Measurements from ENCODE around the gene STK25.
"Not testable (repeated sequence)": the region's sequence is repeated elsewhere in the genome, so short reads cannot be mapped to it uniquely, and the experiment has no call there.

Gene STK25

DNA sequence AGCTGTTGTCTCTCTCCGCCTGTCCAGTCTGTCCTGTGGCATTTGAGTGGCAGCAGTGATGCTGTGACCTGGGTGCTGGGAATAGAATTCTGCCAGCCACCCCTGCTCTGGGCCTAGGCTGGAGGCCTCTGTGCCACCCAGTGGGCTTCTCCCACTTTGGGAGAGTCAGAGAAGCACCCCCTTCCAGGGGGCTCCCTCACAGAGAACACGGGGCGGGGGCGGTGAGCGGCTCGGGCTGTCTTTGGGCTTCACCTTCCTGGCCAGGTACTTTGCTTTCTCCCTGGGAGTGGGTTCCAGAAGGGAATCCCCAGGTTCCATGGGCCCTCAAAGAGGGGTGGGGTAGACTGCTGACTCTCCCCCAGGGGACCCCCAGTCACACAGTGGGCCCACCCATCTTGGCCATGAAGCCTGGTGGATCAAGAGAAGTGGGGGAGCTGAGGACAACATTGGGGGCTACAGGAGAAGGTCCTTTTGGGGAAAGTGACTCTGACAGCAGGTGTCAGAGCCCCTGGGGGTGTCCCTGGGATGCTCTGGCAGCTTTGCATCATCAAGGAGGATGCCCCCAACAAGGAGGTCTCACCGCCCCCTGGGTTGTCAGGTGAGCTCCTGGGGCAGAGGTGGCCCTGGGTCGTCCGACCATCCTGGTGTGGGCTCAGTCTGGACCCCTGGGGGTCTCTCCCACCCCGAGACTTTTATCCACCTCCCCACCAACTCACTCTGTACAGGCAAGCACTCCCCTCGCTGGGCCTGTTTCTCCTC lies 31.4 kb upstream of the STK25 start:
- no peak for DNase-seq

DNA sequence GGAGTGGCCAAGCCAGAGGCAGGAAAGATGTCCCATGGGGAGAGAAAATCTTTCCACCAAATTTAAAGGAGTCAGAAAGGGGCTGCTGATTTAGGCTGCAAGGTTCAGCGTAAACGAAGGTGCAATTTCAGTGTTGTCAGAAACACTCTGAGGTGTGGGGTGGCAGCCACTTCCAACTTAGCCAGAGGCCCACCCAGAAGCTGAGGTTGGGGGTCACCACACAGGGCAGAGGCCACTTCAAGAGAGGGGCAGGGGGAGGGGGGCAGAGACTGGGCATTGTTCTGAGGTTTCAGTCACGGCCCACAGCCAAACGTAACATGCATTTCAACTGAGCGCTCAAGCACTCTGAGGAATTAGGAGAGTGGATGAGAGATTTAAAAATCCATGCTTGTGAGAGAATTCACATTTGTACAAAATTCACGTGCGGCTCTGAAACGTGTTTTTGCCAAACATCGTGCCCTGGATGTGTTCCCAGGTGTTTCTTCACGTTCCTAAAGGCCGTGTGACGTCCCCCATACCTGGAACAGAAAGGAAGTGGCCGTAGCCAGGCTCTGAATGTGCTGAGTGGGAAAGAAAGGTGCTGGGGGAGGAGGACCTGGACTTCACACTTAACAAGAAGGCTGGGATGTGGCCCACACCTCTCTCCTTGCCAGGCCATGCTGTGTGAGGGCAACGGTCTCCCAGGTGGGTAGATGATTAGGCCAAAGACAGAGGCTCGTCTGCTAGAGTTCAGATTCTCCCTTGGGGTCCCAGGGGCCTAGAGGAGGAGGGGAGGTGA lies 30.6 kb upstream of the STK25 start:
- no peak for DNase-seq

DNA sequence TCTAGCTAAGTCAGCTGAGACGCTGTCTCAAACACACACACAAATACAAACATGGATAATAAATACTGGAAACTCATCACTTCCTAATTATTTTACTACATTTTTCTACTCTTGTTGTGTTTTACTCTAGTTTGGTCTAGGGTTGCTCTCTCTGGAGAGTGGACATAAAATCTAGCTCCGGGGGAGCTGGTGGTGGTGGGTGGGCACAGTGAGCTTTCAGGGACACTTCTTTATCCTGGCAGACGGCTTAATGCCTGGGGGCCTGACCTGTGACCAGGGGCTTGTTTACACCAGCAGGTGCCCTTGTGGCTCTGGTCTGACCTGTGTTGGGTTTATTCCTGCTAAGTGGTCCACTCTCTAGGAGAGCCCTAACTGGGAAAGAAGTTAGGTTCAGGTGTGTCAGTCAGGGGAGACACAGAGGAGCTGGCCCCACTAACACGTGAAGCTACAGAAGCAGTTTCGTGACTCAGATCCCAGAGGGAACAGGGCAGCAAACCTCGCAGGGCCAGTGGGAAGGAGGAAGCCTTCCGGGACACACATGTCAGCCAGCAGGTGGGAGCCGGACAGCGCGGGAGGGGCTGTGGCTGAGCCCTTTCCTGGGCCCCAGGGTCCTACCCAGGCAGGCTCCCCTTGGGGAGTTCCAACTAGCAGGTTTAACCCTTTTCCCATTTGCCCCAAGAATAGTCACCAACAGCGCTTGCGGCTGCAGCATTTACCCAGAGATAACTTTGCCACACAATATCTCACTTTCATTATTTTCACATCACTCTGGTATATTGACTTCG lies 27.7 kb upstream of the STK25 start:
- DNase-seq = no peak

DNA sequence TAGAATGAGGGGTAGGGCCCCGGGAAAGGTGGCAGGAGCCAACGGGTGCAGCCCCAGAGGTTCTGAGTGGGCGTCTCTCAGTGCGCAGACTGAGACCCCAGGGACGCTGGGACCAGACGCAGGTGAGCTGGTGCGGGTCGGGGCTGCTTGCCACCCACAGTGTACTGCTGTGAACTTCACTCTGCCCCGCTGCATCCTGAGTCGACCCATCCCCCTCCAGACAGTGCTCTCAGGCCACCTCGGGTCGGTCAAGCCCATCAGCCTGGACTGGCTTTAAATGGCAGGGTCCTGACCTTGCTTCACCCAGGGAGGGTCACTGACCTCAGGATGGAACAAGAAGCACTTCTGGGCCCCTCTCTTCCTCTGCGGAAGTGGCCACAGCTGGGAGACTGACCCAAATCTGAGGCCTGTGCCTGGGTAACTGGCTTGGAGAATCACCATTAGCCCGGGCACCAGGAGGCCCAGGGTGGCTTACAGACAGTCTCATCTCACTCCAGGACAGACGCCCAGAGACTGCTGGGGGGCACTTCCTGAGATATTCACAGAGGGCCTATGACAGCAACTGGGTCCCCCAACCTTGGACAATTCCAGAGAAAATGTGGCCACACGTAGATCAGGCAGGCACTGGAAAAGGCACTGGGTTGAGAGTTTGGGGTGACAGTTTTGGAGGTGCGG lies 26.5 kb upstream of the STK25 start:
- DNase-seq = no peak

DNA sequence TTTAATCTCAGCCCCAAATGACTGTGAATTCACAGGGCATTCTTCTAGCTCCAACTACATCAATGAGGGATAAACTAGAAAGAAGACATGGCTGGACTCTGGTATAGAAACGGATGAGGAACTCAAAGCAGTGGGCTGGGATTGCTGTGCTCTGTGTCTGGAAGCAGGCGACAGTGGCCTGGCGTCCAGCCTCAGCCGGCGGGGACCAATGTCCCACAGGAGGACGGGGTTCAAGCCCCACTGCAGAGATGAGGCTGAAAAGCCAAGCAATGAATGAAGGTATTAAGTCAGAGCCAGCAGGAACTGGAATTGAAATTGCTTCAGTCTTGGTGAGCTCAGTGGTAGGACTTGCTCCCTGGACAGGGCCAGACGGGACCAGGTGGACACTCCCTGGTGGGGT lies 25.9 kb upstream of the STK25 start:
- no peak for DNase-seq

DNA sequence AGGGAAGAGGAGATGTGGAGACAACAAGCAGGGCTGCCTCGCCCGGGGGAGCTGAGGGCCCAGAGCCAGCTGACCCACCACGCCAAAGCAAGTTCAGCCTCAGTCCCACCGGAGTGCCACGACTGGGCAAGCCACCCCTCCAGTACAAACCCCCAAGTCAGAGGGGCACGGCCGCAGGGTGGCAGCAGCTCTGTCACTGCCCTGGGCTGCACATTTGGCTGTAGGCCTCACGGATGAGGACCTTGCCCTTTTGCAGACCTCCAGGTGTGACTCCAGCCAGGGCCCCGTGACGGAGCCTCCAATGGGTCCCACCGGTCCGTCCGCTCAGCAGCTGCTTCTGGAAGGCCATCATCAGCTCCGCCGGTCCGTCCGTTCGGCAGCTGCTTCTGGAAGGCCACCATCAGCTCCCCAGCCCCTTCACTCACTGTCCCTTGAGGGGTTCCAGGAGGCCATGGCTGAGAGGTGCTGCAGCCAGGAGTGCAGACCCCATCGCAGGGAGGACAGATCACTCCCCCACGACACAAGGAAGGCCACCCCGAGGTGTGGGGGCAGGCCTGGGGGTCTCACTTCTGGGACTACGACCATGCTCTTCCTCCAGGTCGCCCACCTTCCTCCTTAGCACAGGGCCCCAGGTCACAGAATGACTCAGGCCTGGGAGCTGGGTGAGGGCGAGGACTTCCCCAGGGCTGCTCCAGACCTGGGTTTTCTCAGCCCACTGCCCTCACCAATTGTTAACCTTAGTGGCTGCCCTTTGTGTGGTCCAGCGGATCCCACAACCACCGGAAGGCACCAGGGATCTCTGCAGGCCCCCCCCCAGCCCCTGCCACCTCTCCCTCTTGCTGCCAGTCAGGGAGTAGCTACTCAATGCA lies 24.6 kb upstream of the STK25 start:
- DNase-seq = no peak

DNA sequence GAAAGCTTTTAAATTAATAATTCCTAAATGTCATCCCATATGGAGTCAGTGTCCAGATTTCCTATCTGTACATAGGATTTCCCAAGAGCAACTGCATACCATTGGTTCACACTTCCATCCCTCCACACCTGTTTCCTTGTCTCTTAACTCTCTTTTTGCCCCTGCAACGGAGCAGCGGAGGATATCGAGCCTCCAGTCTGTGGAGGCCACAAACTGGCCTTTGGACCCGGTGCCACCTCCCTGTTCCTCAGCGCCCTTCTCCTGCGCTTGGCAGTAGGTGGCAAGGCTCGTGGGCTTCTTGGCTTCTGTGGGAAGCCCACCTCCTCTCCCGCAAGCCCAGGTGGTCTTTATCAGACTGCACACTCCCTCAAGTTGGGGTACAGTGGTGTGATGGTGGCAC lies 23.8 kb upstream of the STK25 start:
- no peak for DNase-seq

DNA sequence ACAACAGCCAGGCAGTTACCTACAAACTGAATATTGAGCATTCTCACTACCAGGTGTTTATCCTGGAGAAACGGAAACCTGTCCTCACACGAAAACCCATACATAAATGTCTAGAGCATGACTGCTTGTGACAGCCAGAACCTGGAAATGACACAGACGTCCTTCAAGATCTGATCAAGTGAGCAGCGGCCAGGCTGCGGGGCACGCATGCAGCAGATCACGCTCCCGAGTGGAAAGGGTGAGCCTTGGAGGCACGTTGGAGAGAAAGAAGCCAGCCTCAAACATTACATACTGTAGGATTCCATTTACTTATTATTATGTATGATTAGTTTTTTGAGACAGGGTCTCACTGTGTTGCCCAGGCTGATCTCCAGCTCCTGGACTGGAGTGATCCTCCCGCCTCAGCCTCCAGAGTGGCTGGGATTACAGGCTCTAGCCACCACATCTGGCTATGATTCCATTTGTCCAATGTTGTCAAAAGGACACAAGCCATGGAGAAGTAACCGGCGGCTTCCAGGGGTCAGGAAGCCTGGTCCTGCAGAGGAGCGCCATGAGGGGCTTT lies 22.9 kb upstream of the STK25 start:
- DNase-seq = no peak

DNA sequence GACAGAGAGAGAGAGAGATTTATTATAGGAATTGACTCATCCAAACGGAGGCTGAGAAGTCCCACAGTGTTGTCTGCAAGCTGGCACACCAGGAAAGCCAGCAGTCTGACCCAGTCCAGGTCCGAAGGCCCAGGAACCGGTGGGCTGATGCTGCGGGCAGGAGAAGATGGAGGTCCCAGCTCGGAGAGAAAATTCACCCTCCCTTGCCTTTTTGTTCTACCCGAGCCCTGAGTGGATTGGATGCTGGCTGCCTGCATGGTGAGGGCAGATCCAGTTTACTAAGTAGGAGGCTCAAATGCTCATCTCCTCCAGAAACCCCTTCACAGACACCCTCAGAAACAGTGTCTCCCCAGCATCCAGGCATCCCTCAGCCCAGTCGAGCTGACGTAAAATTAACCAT lies 22.2 kb upstream of the STK25 start:
- DNase-seq = no peak

DNA sequence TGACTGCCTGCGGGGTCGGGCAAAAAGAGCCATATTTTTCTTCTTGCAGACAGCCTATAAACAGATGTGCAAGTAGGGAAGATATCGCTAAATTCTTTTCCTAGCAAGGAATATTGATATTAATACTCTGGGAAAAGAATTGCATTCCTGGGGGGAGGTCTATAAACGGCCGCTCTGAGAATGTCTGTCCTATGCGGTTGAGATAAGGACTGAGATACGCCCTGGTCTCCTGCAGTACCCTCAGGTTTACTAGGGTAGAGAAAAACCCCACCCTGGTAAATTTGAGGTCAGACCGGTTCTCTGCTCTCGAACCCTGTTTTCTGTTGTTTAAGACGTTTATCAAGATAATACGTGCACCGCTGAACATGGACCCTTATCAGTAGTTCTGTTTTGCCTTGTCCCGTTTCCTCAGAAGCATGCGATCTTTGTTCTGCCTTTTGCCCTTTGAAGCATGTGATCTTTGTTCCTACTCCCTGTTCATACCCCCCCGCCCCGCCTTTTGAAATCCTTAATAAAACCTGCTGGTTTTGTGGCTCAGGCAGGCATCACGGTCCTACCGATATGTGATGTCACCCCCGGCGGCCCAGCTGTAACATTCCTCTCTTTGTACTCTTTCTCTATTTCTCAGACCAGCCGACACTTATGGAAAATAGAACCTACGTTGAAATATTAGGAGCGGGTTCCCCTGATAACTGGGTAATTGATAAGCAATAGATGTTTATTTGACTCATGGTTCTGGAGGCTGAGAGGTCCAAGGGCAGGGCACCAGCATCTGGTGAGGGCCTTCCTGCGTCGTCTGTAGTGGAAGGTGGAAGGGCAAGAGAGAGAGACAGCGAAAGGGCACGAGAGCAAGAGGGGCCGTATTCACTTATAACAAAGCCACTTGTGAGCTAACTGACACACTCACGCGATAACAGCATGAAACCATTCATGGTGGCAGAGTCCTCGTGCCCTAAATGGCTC lies 17.7 kb upstream of the STK25 start:
- DNase-seq = not testable (repeated sequence)

DNA sequence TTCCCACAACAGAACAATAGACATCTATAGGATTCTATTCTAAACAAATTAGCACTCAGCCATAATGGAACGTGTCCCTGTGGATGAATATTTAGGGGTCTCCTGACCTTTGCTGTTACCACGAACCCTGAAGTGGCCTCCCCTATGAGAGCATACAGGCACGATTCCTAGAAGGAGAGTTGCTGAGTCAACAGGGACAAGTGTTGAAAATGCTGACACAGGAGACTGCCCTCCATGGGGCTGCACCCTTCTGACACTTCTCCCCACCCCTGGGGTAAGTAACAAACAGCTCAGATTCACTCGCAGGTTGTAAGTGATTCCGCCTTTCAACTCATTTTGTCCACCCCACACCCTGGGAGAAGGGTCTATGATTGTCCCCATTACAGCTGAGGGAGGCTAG lies 14.1 kb upstream of the STK25 start:
- no peak for DNase-seq

DNA sequence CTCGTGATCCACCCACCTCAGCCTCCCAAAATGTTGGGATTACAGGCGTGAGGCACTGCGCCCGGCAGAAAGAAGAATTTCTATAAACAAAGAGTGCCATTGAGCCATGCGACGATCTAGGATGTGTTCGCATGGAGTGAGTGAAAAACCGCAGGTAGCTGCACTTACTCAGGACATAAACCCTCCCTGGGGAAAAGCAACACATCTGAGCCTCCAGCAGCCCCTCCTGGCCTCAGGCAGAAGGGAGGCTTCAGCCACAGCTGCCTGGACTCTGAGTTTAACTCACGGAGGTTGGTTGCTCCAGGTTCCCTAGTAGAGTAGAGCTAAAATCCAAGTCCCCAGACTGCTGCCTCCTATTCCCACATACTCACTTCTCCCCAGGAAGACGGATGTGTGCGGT lies 11.3 kb upstream of the STK25 start:
- DNase-seq = no peak

DNA sequence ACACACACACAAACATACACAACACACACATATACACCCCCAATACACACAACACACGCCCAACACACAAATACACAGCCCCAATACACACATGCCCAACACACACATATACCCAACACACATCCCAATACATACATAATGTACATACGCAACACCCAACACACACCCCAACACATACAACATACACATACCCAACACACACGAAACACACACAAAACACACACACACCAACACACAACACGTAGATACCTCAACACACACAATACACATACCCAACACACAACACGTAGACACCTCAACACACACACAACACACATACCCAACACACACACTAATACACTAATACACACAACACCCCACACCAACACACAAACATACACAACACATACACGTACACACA lies 8.9 kb upstream of the STK25 start:
- DNase-seq = no peak

DNA sequence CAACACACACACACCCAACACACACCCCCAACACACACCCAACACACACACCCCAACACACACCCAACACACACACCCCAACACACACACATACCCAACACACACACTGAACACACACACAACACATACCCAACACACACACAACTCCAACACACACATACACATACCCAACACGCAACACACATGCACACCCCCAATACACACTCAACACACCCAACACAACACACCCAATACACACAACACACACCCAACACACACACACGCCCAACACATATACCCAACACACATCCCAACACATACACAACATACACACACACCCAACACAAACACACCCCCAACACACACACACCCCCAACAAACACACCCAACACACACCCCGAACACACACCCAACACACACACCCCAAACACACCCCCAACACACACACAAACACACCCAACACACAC lies 8.2 kb upstream of the STK25 start:
- DNase-seq = no peak

DNA sequence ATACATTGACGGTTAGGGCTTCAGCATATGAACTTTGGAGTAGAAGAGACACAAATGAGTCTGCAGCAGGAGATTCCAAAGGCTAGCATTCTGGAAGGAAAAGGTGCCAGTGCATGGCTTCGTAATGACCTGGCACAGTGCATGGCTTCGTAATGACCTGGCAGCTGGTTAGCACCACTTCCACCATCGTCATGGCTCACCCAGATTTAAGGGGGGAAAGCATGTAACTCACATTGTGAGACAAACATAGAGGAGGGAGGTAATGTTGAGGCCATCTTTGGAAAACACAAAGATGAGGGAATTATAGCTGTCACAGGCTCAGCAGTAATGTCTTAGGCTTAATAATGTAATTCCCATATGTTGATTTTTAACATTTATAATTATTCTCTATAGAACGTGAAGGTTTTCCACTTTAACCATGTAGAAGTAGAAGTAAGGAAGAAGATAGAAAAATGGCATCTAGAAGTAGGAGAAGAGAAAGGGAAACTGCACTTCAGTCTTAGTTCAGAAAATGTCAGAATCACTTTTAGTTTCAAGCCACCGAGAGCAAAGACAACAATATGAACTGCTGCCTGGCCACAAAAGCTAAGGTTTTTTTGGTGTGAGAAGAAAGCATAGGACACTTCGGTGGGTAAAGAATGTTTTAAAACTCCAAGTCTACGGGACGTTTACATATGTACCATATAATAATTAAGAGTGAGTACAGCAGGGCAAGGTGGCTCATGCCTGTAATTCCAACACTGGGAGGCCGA lies 6.8 kb upstream of the STK25 start:
- no peak for DNase-seq

DNA sequence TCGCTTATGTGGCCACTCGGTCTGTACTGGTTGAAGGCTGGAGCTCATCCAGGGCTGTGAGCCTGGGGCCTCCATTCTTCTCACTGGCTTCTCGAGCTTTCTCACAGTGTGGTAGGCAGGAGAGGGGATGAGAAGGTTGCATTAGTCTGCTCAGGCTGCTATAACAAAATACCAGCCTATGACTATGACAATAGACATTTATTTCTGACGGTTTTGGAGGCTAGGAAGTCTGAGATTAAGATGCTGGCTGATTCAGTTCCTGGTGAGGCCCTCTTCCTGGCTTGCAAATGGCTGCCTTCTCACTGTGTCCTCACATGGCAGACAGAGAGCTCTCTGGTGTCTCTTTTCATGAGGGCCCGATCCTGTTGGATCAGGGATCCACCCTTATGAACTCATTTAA lies 6.2 kb upstream of the STK25 start:
- no peak for DNase-seq

DNA sequence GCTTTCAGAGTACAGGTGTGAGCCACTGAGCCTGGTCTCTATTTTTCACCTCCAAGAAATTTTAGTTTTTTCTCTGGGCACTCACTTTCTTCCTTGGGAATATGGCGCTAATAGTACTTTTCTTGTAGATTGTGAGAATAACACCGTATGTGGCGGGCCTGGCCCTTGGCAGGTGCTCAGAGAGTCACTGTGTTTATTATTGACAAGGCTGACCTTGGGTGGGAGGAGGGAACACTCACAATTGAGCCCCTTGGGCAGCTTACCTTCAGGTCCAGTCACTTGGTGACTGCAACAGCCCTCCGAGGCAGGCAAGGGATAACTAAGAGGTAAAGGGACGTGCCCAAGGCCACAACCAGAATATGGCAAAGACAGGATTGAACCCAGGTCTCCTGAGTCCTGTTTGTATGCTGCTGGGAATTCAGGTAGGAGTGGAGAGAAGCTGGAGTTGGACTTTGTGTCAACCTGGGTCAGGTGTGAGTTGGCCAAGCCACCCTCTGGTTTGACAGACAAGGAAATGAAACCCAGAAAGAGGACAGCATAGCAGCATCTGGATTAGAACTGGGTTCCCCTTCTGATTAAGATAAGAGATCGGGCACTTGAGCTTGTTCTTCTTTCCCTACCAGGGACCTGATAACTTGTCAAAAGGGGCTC lies 2.8 kb upstream of the STK25 start:
- no peak for DNase-seq

DNA sequence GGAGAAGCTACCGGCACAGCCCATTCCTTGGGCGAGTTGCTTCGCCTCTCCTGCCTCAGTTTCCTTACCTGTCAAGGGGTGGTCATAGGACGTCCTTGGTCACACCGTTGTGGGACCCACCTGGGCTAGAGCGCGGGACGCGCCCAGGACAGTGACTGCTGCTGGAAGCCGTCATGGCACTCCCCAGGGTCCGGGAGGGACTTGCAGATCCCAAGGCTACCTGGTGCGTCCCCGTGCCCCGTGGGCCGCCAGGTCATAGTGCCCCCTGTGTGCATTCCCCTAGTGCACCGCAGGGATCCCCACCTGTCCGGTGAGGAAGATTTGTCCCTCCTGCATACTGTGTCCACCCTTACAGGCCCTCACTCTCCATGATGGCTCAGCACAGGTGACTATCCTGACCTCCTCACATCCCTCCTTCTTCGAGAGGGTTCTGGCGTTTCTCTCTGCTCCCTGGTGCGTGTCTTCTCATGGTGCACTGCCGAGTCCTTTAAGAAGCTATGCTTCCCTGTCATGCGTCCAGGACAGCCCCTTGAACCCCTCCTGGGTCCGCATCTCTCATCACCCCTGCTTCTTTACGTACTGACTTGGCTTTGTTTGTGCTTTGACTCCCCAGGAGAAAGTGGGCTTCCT lies 886 bp upstream of the STK25 start:
- DNase-seq = no peak
